Activated naive CD8-positive, alpha-beta T cell (primary cell): Measurements from ENCODE around the gene P2RX1.

ENCODE experiments used
- H3K27ac Mint-ChIP-seq: one replicate; pipeline ENCODE4 v1.8.0; 2021; ENCODE audit warnings: mixed read lengths
- H3K27me3 Mint-ChIP-seq: one replicate; pipeline ENCODE4 v1.8.0; 2021; ENCODE audit warnings: mixed read lengths
- H3K36me3 Mint-ChIP-seq: one replicate; pipeline ENCODE4 v1.8.0; 2021; ENCODE audit warnings: mixed read lengths
- H3K4me1 Mint-ChIP-seq: one replicate; pipeline ENCODE4 v1.8.0; 2021; ENCODE audit warnings: low read depth, mixed read lengths
- H3K4me3 Mint-ChIP-seq: one replicate; pipeline ENCODE4 v1.8.0; 2021; ENCODE audit warnings: mild to moderate bottlenecking, mixed read lengths
- H3K9me3 Mint-ChIP-seq: one replicate; pipeline ENCODE4 v1.8.0; 2021; ENCODE audit warnings: low read depth, mixed read lengths

The P2RX1 gene

DNA sequence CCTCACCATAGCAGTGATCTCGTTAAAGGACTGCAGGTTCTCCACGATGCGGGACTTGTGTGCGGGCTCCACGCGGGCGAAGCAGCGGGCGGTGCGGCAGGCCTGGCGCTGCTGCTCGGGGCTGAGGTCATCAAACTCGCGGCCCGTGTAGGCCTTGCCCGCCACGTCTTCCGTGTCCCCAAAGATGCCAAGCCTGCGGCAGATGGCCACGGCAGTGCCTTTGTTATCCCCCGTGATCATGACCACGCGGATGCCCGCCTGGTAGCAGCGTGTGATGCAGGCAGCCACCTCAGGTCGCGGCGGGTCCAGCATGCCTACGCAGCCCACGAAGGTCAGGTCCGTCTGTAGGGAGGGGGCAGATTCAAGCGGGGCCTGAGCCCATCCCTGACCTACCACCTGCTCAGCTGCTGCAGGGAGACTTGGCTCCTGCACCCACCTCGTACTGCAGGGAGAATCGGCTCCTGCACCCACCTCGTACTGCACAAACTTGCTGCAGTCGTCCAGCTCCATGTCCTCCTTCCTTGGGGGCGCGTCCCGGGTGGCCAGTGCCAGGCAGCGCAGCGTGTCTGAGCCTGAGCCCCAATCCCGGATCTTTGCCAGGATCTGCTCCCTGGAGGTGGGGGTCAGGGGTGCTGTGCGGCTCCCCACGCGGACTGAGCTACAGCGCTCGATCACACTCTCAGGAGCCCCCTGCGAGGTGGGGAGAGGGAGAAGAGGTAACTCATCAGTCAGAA lies 24.9 kb upstream of the P2RX1 start:
- Mint-ChIP-seq H3K27ac (no peak overlapping the region), H3K9me3 (no peaks in the 10 kb centered on the region), H3K27me3 (no peaks in the 10 kb centered on the region), H3K36me3 (peaks cover 8% of the 10 kb centered on the region), H3K4me1 (no peaks in the 10 kb centered on the region), H3K4me3 (no peak overlapping the region)

- Mint-ChIP-seq H3K27ac (no peak overlapping the region), H3K4me1 (no peaks in the 10 kb centered on the region)
Measured at GRCh38 chr17:3937359-3937758, 21.1 kb upstream of the P2RX1 start.

GRCh38 chr17:3935825-3936355 lies 19.6 kb upstream of the P2RX1 start:
- no peaks in the 10 kb centered on the region for H3K9me3 Mint-ChIP-seq
- no peak overlapping the region for H3K4me3 Mint-ChIP-seq
- peaks cover 7% of the 10 kb centered on the region for H3K36me3 Mint-ChIP-seq
- H3K27me3 Mint-ChIP-seq, result no peaks in the 10 kb centered on the region
- no peaks in the 10 kb centered on the region for H3K4me1 Mint-ChIP-seq
- no peak overlapping the region for H3K27ac Mint-ChIP-seq

More at GRCh38 chr17:3937359-3937758, 21.1 kb upstream of the P2RX1 start:
- Mint-ChIP-seq H3K27me3 (no peaks in the 10 kb centered on the region), H3K36me3 (peaks cover 7% of the 10 kb centered on the region), H3K9me3 (no peaks in the 10 kb centered on the region), H3K4me3 (no peak overlapping the region)

GRCh38 chr17:3935140-3935542 lies 18.9 kb upstream of the P2RX1 start:
- Mint-ChIP-seq H3K27ac (no peak overlapping the region), H3K9me3 (no peaks in the 10 kb centered on the region), H3K4me1 (no peaks in the 10 kb centered on the region), H3K27me3 (no peaks in the 10 kb centered on the region), H3K36me3 (peaks cover 6% of the 10 kb centered on the region), H3K4me3 (no peak overlapping the region)

- Mint-ChIP-seq H3K4me3 (no peak overlapping the region), H3K27ac (no peak overlapping the region), H3K9me3 (no peaks in the 10 kb centered on the region), H3K36me3 (no peaks in the 10 kb centered on the region), H3K4me1 (no peaks in the 10 kb centered on the region), H3K27me3 (no peaks in the 10 kb centered on the region)
Measured at GRCh38 chr17:3929764-3930163, 13.5 kb upstream of the P2RX1 start.

GRCh38 chr17:3929181-3929580 lies 12.9 kb upstream of the P2RX1 start:
- no peaks in the 10 kb centered on the region for H3K27me3 Mint-ChIP-seq
- no peak overlapping the region for H3K27ac Mint-ChIP-seq
- H3K4me3 Mint-ChIP-seq, result no peak overlapping the region
- H3K36me3 Mint-ChIP-seq, result no peaks in the 10 kb centered on the region
- no peaks in the 10 kb centered on the region for H3K9me3 Mint-ChIP-seq
- H3K4me1 Mint-ChIP-seq, result no peaks in the 10 kb centered on the region

DNA sequence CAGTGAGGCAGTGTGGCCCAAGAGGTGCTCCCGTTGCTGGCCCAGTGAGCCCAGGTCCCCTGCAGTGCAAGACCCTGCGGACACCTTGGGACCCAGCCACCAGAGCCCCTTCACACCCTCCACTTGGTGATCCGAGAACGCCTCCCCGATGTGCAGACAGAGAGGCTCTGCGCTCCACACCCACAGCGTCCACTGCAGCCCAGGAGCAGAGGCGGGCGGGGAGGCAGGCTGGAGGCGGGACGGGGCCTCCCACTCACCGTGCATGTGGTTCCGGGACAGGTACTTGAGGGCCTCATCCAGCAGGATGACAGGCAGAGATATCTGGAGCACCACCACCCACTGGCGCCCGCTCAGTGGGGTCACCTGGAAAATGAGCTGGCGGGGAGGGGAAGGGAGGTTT lies 12.1 kb upstream of the P2RX1 start:
- H3K27me3 Mint-ChIP-seq, result no peaks in the 10 kb centered on the region
- H3K9me3 Mint-ChIP-seq, result no peaks in the 10 kb centered on the region
- no peaks in the 10 kb centered on the region for H3K4me1 Mint-ChIP-seq
- no peaks in the 10 kb centered on the region for H3K36me3 Mint-ChIP-seq
- H3K27ac Mint-ChIP-seq, result no peak overlapping the region
- H3K4me3 Mint-ChIP-seq, result no peak overlapping the region

GRCh38 chr17:3927628-3928340 lies 11.5 kb upstream of the P2RX1 start:
- Mint-ChIP-seq H3K27me3 (no peaks in the 10 kb centered on the region), H3K36me3 (no peaks in the 10 kb centered on the region), H3K27ac (no peak overlapping the region), H3K4me3 (no peak overlapping the region), H3K4me1 (peaks cover under 1% of the 10 kb centered on the region), H3K9me3 (no peaks in the 10 kb centered on the region)

- no peak overlapping the region for H3K4me3 Mint-ChIP-seq
- H3K27me3 Mint-ChIP-seq, result no peaks in the 10 kb centered on the region
- H3K27ac Mint-ChIP-seq, result no peak overlapping the region
- H3K9me3 Mint-ChIP-seq, result no peaks in the 10 kb centered on the region
- H3K4me1 Mint-ChIP-seq, result peaks cover 2% of the 10 kb centered on the region
- no peaks in the 10 kb centered on the region for H3K36me3 Mint-ChIP-seq
Measured at GRCh38 chr17:3926860-3927627, 10.8 kb upstream of the P2RX1 start.

DNA sequence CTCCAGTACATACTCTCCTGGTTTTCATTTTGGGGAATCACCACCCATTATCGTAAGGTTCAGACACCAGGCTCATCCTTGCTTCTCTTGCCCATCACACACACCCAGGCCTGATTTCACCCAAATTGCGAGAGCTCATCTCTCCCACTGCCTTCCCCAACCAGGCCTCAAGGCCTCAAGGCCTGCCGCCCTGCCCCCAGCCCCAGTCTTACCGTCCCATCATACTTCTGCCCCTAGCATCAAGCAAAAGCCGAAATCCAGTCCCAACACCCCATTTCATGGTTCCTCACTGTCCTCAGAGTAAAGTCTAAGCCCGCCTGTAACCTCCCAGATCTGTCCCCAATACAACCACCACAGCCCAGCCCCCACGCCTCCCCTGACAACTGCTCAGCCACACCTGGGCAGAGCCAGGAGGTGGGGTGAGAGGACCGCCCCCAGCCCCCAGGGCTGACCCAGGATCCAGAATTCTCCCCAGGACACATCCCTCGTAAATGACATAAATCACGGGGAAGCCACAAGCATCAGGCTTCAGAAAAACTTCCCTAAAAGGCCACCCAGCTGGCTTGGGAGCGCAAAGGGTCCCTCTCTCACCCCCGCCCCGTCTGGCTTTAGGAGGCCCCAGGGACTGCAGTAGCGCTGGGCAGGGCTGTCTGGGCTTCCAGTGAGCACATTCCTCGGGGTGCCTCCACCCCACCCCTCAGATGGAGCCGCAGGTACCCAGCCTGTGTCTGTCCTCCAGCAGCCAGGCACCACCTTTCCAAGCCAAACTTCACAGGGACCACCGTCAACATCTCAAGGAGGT lies 9.6 kb upstream of the P2RX1 start:
- Mint-ChIP-seq H3K4me3 (no peak overlapping the region), H3K27ac (peak overlapping the region; percentile 50)

DNA sequence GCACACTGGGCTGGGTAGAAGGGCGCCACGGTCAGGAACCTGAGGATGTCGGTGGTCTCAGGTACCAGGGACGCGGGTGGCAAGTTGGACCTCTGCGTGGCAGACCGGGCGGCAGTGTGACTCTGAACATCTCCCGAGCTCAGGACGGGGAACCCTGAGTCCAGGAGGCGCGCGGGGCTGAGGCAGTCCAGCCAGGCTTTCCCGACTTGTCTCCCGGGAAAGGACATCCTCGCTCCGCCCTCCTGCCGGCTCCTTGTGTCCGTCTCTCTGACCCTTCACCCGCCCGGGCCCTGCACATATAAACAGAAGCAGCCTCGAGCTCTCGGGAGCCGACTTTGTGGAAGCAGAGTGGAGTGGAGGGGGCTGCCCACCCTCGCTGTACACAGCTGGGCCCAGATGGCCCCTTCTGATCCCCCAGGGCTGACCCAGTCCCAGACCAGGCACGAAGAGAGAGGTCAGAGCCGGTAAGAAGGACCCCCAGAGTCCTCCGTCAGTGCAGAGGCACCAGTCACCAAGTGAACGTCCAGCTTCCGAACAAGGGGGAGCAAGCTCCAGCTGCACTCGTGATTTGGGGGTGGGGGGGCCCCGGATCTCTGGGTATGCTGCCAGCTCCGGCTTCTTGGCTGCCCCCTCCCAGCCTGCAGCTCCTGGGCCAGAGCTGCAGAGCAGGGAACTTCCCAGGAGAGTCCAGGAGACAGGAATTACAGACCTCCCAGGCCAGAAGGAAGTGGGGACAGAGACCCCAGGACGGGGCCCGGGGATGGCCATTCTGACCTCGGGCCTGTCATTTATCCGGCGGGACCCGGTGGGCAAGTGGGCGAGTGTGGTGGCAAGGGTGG lies 8.5 kb upstream of the P2RX1 start:
- Mint-ChIP-seq H3K27ac (no peak overlapping the region), H3K9me3 (no peaks in the 10 kb centered on the region), H3K27me3 (no peaks in the 10 kb centered on the region), H3K4me1 (peaks cover 2% of the 10 kb centered on the region), H3K36me3 (no peaks in the 10 kb centered on the region), H3K4me3 (no peak overlapping the region)

More for the DNA sequence above, 9.6 kb upstream of the P2RX1 start:
- H3K36me3 Mint-ChIP-seq, result no peaks in the 10 kb centered on the region
- H3K27me3 Mint-ChIP-seq, result no peaks in the 10 kb centered on the region
- peaks cover 2% of the 10 kb centered on the region for H3K4me1 Mint-ChIP-seq
- no peaks in the 10 kb centered on the region for H3K9me3 Mint-ChIP-seq

GRCh38 chr17:3923466-3924190 lies 7.4 kb upstream of the P2RX1 start:
- H3K27me3 Mint-ChIP-seq, result no peaks in the 10 kb centered on the region
- H3K4me1 Mint-ChIP-seq, result peaks cover 2% of the 10 kb centered on the region
- H3K9me3 Mint-ChIP-seq, result no peaks in the 10 kb centered on the region
- H3K4me3 Mint-ChIP-seq, result no peak overlapping the region
- no peaks in the 10 kb centered on the region for H3K36me3 Mint-ChIP-seq
- no peak overlapping the region for H3K27ac Mint-ChIP-seq

GRCh38 chr17:3922765-3923164 lies 6.5 kb upstream of the P2RX1 start:
- Mint-ChIP-seq H3K27ac (no peak overlapping the region), H3K4me3 (no peak overlapping the region), H3K36me3 (no peaks in the 10 kb centered on the region), H3K4me1 (peaks cover 4% of the 10 kb centered on the region), H3K27me3 (no peaks in the 10 kb centered on the region), H3K9me3 (no peaks in the 10 kb centered on the region)
